ENCODE measurements around the gene CPVL. TPM values are rescaled to one million over a fixed set of nuclear protein-coding genes. Genes with fewer than 3 reads are reported as not detected.

Gene CPVL
- total RNA-seq, 1 donor from 2014 or later, result not detected

DNA sequence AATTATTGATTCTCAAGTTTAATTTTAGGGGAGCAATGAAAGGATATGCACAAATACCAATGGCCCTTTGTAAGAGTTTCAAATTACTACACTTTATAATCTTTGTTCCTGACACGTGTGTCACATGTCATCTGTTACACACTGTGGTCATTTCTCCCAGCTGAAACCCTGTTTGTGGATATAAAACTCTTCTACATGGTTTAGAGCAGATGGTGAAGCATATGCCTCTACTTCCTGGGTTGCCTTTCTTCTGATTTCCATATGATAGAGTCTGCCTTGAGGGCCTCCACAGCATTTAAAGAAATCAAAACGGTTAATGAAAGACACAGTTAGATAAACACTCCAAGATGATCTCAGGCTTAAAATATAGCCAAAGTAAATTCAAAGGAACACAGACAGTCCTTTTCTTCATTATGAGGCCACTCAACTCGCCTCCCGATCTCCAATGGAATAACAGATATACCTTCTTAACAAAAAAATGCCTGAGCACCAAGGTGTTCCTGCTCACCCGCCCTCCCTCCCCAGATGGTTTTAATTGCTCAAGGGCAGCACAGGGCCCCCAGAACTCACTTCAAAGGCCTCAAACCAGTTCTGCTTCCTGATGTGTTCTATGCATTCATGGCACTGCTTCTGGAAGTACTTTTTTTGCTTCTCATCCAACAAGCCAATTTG is 75.0 kb downstream of the CPVL start:
- no peak for DNase-seq (ENCODE audit: low spot score)

DNA sequence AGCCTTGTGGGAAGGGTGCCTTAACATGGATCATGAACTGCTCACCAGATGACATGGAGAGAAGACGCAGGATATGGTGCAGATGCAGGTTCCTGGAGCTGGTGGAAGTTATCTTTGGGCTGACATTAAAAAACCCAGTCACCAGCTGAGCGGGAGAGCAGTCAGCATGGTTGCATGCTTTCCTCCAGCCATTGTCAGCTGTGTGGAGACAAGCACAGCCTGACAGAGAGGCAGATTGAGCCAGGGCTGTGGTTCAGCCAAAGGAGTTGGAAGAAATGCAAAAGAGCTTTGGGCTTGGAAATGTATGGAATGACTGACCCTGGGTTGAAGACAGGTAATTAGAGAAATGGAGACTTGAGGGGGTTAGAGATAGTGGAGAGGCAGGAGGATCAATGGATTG is 79.7 kb downstream of the CPVL start:
- intact Hi-C loops (cut with micrococcal nuclease), result no loop called here
- Mint-ChIP-seq H3K4me3 (ENCODE audit: low read depth) (no peak overlapping the region), H3K27ac (no peak overlapping the region), H3K27me3 (ENCODE audit: low read depth) (no peaks in the 10 kb centered on the region), H3K36me3 (ENCODE audit: low read depth) (no peaks in the 10 kb centered on the region), H3K9me3 (no peaks in the 10 kb centered on the region), H3K4me1 (ENCODE audit: low read depth) (no peaks in the 10 kb centered on the region)
- DNase-seq (ENCODE audit: low spot score), result no peak

More for the DNA sequence above, 75.0 kb downstream of the CPVL start:
- no peaks in the 10 kb centered on the region for H3K4me1 Mint-ChIP-seq (ENCODE audit: low read depth)
- H3K27ac Mint-ChIP-seq, result no peak overlapping the region
- H3K9me3 Mint-ChIP-seq, result no peaks in the 10 kb centered on the region
- H3K4me3 Mint-ChIP-seq (ENCODE audit: low read depth), result no peak overlapping the region
- H3K36me3 Mint-ChIP-seq (ENCODE audit: low read depth), result no peaks in the 10 kb centered on the region
- intact Hi-C loops (cut with micrococcal nuclease), result no loop called here
- H3K27me3 Mint-ChIP-seq (ENCODE audit: low read depth), result peaks cover 4% of the 10 kb centered on the region

DNA sequence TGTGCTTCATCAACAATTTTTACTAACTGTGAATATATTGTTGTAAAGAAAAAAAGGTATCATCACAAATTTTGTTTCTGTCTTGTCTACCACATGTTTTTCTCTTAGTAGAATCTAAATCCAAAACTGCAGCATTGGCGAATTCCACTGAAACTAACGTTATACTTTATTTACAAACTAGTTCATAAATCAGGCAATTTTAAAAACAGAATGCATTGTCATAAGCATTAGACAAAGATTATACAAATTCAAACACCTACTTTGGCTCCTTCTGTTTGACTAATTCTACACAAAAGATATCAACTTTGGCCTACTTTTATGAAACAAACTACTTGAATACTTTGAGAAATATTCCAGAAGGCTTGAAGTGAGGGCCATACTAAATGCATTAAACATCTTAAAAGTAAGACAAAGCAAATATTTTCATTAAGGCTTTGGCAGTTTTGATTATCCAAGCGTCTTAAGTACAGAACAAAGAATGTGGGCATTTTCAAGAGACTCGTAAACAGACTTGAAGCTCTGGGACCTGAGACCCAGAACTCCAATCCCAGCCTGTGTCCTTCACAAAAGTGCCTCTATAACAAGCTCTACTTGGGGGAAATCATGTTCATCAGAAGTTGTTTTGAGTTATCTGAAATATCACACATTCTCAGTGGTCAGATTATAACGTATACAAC is 81.0 kb downstream of the CPVL start:
- Mint-ChIP-seq H3K4me3 (ENCODE audit: low read depth) (no peak overlapping the region), H3K36me3 (ENCODE audit: low read depth) (no peaks in the 10 kb centered on the region), H3K27ac (no peak overlapping the region), H3K4me1 (ENCODE audit: low read depth) (no peaks in the 10 kb centered on the region), H3K27me3 (ENCODE audit: low read depth) (no peaks in the 10 kb centered on the region), H3K9me3 (no peaks in the 10 kb centered on the region)
- intact Hi-C loops (cut with micrococcal nuclease), result no loop called here
- no peak for DNase-seq (ENCODE audit: low spot score)

DNA sequence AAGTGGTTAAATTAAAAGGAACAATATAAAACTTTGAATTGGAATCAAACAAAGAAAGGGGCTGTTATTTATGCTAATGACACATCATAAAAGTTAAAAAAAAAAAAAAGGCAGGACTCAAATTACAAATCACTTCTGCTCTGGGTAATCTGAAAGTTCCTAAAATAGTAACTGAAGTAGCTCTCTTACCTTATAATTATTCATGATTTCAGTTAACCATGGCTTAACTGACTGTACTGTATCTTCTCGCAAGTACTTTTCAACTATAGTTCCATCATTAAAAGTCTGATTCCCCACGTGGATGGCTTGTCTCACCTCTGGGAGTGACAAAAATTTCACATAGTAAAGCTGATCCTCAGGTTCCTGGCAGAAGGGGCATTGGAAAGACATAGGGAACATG is 82.5 kb downstream of the CPVL start:
- Mint-ChIP-seq H3K9me3 (peaks cover 3% of the 10 kb centered on the region), H3K4me1 (ENCODE audit: low read depth) (no peaks in the 10 kb centered on the region), H3K36me3 (ENCODE audit: low read depth) (no peaks in the 10 kb centered on the region), H3K4me3 (ENCODE audit: low read depth) (no peak overlapping the region), H3K27ac (no peak overlapping the region), H3K27me3 (ENCODE audit: low read depth) (no peaks in the 10 kb centered on the region)
- no peak for DNase-seq (ENCODE audit: low spot score)
- intact Hi-C loops (cut with micrococcal nuclease), result no loop called here

DNA sequence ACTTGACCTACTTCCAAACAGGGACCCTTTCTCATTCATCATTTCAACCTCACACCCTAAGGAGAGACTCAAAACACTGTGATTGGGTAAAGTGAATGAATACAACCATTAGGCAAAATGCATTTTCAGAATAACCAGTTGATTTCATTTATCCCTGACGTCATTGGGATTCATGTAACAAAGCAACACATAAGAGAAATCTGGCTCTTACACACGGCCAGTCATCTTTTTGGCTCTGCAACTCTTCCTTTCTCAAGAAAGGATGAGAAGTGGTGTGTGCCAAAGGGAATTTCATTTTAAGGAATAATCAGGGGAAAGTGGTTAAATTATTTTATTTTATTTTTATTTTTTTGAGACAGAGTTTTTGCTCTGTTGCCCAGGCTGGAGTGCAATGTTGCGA is 83.1 kb downstream of the CPVL start:
- intact Hi-C loops (cut with micrococcal nuclease), result no loop called here

DNA sequence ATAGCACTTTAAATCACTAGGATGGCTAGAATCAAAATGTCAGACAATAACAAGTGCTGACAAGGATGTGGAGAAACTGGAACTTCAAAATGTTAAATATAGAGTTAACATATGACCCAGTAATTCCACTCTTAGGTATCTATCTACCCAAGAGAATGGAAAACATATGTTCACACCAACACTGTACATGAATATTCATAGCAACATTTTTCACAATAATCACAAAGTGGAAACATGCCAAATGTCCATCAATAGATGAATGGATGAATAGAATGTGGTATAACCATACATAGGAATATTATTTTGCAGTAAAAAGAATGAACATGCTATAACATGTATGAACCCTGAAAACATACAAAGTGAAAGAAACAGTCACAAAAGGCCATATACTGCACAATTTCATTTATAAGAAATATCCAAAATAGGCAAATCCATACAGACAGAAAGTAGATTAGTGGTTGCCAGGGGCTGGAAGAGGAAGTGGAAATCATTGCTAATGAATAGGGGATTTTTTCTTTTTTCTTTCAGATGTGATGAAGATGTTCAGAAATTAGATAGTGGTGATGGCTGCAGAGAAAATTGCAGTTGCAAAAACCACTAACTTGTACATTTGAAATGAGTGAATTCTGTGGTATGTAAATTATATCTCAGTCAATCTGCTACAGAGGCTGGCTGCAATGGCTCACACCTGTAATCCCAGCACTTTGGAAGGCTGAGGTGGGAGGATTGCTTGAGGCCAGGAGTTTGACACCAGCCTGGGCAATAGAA is 93.0 kb downstream of the CPVL start:
- Mint-ChIP-seq H3K4me1 (ENCODE audit: low read depth) (peaks cover 1% of the 10 kb centered on the region), H3K4me3 (ENCODE audit: low read depth) (no peak overlapping the region), H3K9me3 (no peaks in the 10 kb centered on the region), H3K36me3 (ENCODE audit: low read depth) (no peaks in the 10 kb centered on the region), H3K27me3 (ENCODE audit: low read depth) (no peaks in the 10 kb centered on the region), H3K27ac (no peak overlapping the region)
- intact Hi-C loops (cut with micrococcal nuclease), result no loop called here
- no peak for DNase-seq (ENCODE audit: low spot score)

More for the DNA sequence above, 83.1 kb downstream of the CPVL start:
- no peaks in the 10 kb centered on the region for H3K27me3 Mint-ChIP-seq (ENCODE audit: low read depth)
- no peak overlapping the region for H3K27ac Mint-ChIP-seq
- H3K36me3 Mint-ChIP-seq (ENCODE audit: low read depth), result no peaks in the 10 kb centered on the region
- H3K4me1 Mint-ChIP-seq (ENCODE audit: low read depth), result no peaks in the 10 kb centered on the region
- peaks cover 9% of the 10 kb centered on the region for H3K9me3 Mint-ChIP-seq
- DNase-seq (ENCODE audit: low spot score), result no peak
- H3K4me3 Mint-ChIP-seq (ENCODE audit: low read depth), result no peak overlapping the region

DNA sequence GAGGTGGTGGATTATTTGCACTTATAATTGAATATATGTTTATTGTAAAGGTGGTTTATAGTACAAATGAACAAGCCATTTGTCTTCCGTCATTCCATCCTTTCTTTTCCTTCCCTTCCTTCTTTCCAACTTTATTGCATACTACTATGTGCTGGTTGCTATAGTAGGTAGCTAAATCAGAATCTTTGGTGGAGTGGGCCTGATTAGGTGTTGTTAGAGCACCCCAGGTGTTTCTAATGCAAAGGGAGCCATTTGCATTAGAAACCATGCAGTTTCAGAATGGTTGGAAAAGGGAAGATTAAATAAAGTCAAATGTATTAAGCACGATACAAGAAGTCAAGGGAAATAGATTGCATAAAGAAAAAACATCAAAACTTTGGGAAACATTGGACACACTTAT is 99.4 kb downstream of the CPVL start:
- H3K27ac Mint-ChIP-seq, result no peak overlapping the region
- DNase-seq (ENCODE audit: low spot score), result no peak
- no peaks in the 10 kb centered on the region for H3K9me3 Mint-ChIP-seq
- no peaks in the 10 kb centered on the region for H3K4me1 Mint-ChIP-seq (ENCODE audit: low read depth)
- intact Hi-C loops (cut with micrococcal nuclease), result no loop called here
- H3K36me3 Mint-ChIP-seq (ENCODE audit: low read depth), result no peaks in the 10 kb centered on the region
- no peaks in the 10 kb centered on the region for H3K27me3 Mint-ChIP-seq (ENCODE audit: low read depth)
- no peak overlapping the region for H3K4me3 Mint-ChIP-seq (ENCODE audit: low read depth)

DNA sequence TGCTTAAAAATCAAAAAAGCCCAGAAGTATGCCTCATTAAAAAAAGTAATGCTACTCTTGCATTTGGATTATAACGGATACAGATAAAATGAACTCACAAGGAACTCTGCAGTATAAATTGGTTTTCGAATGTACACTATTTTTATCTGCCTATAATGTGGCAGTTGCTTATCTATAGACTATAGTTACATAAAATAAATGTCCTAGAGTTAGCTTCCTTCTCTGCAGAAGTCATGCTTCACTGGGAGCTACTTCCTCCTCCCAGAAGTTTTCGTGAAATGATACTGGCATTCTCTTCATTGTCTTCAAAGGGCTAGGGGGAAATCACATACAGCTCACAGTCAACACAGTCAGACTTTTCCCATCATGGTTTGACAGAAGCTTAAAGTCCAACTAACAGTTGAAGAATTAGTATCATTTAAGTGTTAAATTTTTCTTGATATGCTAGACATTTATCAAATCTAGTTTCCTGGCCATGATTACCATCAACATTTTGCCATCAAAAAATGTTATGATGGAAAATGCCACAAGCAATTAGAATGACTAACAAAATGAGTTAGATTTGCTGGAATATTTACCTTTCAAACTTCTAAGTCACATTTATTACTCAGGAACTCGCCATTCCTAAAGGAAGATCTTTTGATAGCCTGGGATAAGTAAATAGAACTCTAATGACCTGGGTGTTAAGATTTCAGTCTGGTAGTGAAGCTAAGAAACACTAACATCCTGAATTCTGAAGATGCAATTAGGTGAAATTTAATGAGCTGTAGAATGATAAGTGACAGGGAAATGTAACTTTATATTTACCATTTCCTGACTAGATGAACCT is 100.9 kb downstream of the CPVL start:
- Mint-ChIP-seq H3K4me3 (ENCODE audit: low read depth) (no peak overlapping the region), H3K9me3 (no peaks in the 10 kb centered on the region), H3K36me3 (ENCODE audit: low read depth) (no peaks in the 10 kb centered on the region), H3K27ac (no peak overlapping the region), H3K27me3 (ENCODE audit: low read depth) (no peaks in the 10 kb centered on the region), H3K4me1 (ENCODE audit: low read depth) (no peaks in the 10 kb centered on the region)
- intact Hi-C loops (cut with micrococcal nuclease), result no loop called here
- no peak for DNase-seq (ENCODE audit: low spot score)

DNA sequence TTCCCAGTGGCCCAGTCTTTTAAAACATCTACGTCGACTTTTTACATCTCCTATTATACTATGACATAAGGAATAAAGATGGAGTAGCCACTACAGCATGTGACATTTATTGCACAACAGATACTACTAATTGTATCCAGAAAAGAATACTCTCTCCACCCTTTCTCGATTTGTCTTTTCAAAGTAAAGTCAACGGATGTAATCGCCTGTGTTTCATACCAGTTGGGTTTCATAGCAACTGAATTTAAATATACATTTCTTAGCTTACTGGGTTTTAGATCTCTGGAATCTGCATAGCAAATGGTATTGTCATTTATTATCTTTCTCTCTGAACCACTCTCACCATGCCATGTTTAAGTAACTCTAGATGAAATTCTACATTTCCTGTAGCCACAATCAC is 101.8 kb downstream of the CPVL start:
- intact Hi-C loops (cut with micrococcal nuclease), result no loop called here
- H3K36me3 Mint-ChIP-seq (ENCODE audit: low read depth), result no peaks in the 10 kb centered on the region
- no peak overlapping the region for H3K27ac Mint-ChIP-seq
- H3K9me3 Mint-ChIP-seq, result no peaks in the 10 kb centered on the region
- H3K4me3 Mint-ChIP-seq (ENCODE audit: low read depth), result no peak overlapping the region
- no peak for DNase-seq (ENCODE audit: low spot score)
- no peaks in the 10 kb centered on the region for H3K4me1 Mint-ChIP-seq (ENCODE audit: low read depth)
- H3K27me3 Mint-ChIP-seq (ENCODE audit: low read depth), result no peaks in the 10 kb centered on the region

DNA sequence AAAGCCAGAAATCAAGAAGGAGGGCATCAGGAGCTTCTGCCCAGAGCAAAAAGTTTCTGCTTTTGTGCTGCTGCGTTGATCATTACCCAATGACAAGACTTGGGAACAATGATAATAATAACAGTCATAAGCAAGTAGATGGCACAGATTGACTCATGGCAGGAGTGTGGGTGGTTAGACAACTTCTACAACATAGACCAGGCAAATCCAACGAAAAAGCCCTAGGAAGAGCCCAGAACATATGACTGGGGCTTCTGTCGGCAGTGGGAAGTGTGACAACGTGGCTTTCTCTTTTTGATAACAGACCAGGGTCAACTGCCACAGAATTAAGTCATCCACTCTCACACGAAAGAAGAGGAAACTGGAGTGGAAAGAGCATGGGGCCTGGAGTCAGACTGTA is 102.8 kb downstream of the CPVL start:
- H3K4me3 Mint-ChIP-seq (ENCODE audit: low read depth), result no peak overlapping the region
- H3K36me3 Mint-ChIP-seq (ENCODE audit: low read depth), result no peaks in the 10 kb centered on the region
- no peaks in the 10 kb centered on the region for H3K9me3 Mint-ChIP-seq
- no peaks in the 10 kb centered on the region for H3K27me3 Mint-ChIP-seq (ENCODE audit: low read depth)
- H3K4me1 Mint-ChIP-seq (ENCODE audit: low read depth), result peaks cover 2% of the 10 kb centered on the region
- H3K27ac Mint-ChIP-seq, result no peak overlapping the region
- DNase-seq (ENCODE audit: low spot score), result no peak
- intact Hi-C loops (cut with micrococcal nuclease), result no loop called here

DNA sequence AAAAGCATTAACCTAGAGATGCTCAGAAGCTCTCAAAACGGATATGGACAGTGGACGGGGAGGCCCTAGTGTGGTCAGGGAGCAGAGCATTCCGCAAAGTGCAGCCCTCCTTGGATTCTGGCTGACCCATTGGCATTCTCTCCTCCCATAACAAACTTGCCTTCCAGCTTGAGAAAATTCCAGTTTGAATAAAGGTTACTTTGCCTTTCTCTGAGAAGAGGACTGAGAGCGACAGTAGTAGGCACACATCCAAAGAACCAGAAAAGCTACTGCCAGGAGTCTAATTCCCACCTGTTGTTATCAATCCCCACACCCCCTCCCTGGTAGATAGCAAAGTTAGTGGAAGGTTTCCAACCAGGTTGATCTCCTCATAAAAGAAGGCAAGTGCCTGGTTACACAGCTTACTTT is 103.5 kb downstream of the CPVL start:
- intact Hi-C loops (cut with micrococcal nuclease), result no loop called here
- H3K4me3 Mint-ChIP-seq (ENCODE audit: low read depth), result no peak overlapping the region
- H3K9me3 Mint-ChIP-seq, result no peaks in the 10 kb centered on the region
- H3K36me3 Mint-ChIP-seq (ENCODE audit: low read depth), result no peaks in the 10 kb centered on the region
- no peaks in the 10 kb centered on the region for H3K27me3 Mint-ChIP-seq (ENCODE audit: low read depth)
- peaks cover 2% of the 10 kb centered on the region for H3K4me1 Mint-ChIP-seq (ENCODE audit: low read depth)
- no peak for DNase-seq (ENCODE audit: low spot score)
- H3K27ac Mint-ChIP-seq, result no peak overlapping the region

DNA sequence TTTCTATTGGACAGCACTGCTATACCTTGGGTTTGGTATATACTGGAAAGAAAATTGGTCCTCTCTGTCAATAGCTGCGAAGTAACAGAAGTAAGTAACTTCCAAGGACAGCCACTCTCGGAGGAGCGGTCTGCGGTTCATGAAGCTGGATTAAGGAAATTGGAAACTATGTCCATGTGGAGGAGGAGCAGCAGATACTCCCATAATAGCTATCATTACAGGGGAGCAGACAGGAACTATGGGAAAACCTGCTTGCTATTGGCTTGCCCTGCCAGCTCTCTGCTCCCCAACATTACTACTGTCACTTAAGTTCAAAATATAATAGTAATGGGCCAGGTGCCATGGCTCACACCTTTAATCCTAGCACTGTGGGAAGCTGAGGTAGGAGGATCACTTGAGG is 104.3 kb downstream of the CPVL start:
- Mint-ChIP-seq H3K27ac (no peak overlapping the region), H3K27me3 (ENCODE audit: low read depth) (no peaks in the 10 kb centered on the region), H3K4me3 (ENCODE audit: low read depth) (no peak overlapping the region), H3K4me1 (ENCODE audit: low read depth) (peaks cover 2% of the 10 kb centered on the region), H3K36me3 (ENCODE audit: low read depth) (no peaks in the 10 kb centered on the region), H3K9me3 (no peaks in the 10 kb centered on the region)
- intact Hi-C loops (cut with micrococcal nuclease), result no loop called here
- no peak for DNase-seq (ENCODE audit: low spot score)
